Brain microvascular endothelial cell (primary cell): Measurements from ENCODE around the gene MORN2.
"Not testable (repeated sequence)": the region's sequence is repeated elsewhere in the genome, so short reads cannot be mapped to it uniquely, and the experiment has no call there.

Experiments
- DNase-seq: peaks from one replicate; pipeline ENCODE4 v3.0.0-alpha.2; 2020
- H3K27ac ChIP-seq: fragments of 250-450 bp; sonication (Bioruptor Pico); 2 replicates; pipeline ENCODE4 v1.5.1; 2020; ENCODE audit warnings: mild to moderate bottlenecking, moderate library complexity
- H3K27me3 ChIP-seq: fragments of 250-450 bp; sonication (Bioruptor Pico); replicated peaks from 2 replicates; pipeline ENCODE4 v1.5.1; 2020; ENCODE audit warnings: mild to moderate bottlenecking
- H3K36me3 ChIP-seq: fragments of 250-450 bp; sonication (Bioruptor Pico); replicated peaks from 2 replicates; pipeline ENCODE4 v1.5.1; 2020; ENCODE audit warnings: mild to moderate bottlenecking
- H3K4me3 ChIP-seq: 2 replicates; pipeline ENCODE4 v1.5.1; 2011; ENCODE audit warnings: low read depth, mild to moderate bottlenecking, control low read depth, low read length, moderate library complexity
- in situ Hi-C: cut with HindIII; loops from 2 replicates; pipeline ENCODE4 v1.10.0; 2017; ENCODE audit warnings: low sequenced_read_pairs, low pct_ligation_motif_present
- TF ChIP-seq, protein P1 (sequence below): IDR thresholded peaks from 2 replicates; pipeline ENCODE4 v1.5.1; 2011; ENCODE audit warnings: low read depth, mild to moderate bottlenecking, moderate library complexity, low read length, control low read depth, inconsistent platforms; ENCODE audit errors: missing control alignments

Gene MORN2

DNA sequence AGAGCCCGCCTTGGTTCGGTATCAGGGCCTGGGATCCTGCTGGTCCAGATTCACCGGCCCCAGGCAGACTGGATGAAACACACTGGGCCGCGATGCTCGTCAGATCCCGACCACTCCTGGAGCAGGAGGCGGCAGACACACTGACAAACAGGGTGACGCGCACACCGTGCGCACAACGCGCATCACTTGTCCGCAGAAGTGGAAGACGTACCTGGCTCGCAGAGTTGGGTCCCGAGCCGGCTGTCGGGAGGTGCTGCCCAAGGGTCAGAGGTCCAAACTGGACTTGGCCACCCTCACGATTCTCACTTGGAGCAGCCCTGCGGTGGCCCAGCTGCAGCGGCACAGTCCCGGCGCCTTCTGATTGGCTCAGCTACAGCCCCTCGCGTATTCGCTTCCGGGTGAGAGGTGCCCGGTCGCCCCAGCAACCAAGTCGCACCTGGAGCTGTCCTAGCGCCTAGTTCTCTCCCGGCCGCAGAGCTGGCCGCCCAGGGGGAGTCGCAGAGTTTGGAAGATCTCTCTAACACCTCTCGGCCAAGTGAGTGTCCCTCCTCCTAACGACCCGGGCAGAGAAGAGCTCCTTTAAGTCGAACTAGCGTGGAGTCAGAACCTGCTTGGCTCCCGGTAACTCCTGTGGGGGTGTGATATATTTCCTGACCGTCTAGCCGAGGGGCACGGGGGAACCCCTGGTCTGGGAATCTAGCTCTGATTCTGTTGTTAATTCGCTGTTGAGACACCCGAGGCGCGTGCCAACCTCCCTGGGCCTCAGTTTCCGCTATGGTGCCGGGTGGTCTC, at the start of gene MORN2, which contains the start of gene DHX57:
MORN2 (plus strand) TSS at position 401 of the 792 bp plus-strand sequence.
DHX57 (minus strand) TSS at position 359 of the 792 bp plus-strand sequence. CDS start 7,529 bp downstream, outside the sequence.
- Histone ChIP-seq H3K4me3 (peak within 1 kb of the TSS; percentile 99), H3K27ac (peak within 1 kb of the TSS; percentile 67), H3K27me3 (no peaks in the 10 kb centered on the region), H3K36me3 (no peaks in the 10 kb centered on the region)
- DNase-seq = peak; percentile 86
- TF ChIP-seq, protein P1, sequence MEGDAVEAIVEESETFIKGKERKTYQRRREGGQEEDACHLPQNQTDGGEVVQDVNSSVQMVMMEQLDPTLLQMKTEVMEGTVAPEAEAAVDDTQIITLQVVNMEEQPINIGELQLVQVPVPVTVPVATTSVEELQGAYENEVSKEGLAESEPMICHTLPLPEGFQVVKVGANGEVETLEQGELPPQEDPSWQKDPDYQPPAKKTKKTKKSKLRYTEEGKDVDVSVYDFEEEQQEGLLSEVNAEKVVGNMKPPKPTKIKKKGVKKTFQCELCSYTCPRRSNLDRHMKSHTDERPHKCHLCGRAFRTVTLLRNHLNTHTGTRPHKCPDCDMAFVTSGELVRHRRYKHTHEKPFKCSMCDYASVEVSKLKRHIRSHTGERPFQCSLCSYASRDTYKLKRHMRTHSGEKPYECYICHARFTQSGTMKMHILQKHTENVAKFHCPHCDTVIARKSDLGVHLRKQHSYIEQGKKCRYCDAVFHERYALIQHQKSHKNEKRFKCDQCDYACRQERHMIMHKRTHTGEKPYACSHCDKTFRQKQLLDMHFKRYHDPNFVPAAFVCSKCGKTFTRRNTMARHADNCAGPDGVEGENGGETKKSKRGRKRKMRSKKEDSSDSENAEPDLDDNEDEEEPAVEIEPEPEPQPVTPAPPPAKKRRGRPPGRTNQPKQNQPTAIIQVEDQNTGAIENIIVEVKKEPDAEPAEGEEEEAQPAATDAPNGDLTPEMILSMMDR = no peak
- in situ Hi-C loops = no loop called here

- H3K27me3 ChIP-seq, in situ Hi-C loops, H3K4me3 ChIP-seq: not testable (repeated sequence)
- Histone ChIP-seq H3K27ac (peak overlapping the region; percentile 68), H3K36me3 (peaks cover 18% of the 10 kb centered on the region)
- DNase-seq = peak; percentile 67
Observed at GRCh38 chr2:38827539-38828145, 48.1 kb upstream of the MORN2 start.

GRCh38 chr2:38828460-38828859, 47.3 kb upstream of the MORN2 start:
- DNase-seq = no peak

DNA sequence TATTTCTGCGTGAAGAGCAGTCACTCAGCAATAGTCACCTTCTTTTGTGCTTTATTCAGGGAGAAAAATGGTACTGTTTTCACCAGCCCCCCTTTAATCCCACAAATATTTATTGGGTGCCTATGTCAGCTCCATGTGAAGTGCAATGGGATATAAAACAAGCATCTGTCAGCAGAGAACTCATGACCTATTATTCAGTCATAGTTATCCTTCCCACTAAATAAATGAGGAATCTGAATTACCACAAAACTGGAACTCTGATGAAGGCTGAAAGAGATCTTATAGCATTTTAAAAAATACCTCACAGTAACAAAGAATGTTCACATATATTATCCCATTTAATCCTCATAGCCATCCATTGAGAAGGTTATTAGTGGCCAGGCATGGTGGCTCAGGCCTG, 45.8 kb upstream of the MORN2 start:
- Histone ChIP-seq H3K36me3 (peaks cover 13% of the 10 kb centered on the region), H3K27ac (no peak overlapping the region), H3K27me3 (no peaks in the 10 kb centered on the region), H3K4me3 (no peak overlapping the region)
- TF ChIP-seq, protein P1 = no peak
- no peak for DNase-seq
- in situ Hi-C loops = no loop called here

More at GRCh38 chr2:38828460-38828859, 47.3 kb upstream of the MORN2 start:
- H3K36me3 ChIP-seq = peaks cover 16% of the 10 kb centered on the region
- H3K27ac ChIP-seq = no peak overlapping the region
- H3K4me3 ChIP-seq = no peak overlapping the region
- in situ Hi-C loops = no loop called here
- TF ChIP-seq, protein P1 = no peak
- no peaks in the 10 kb centered on the region for H3K27me3 ChIP-seq

- Histone ChIP-seq H3K27ac (no peak overlapping the region), H3K36me3 (peaks cover 10% of the 10 kb centered on the region), H3K4me3 (no peak overlapping the region), H3K27me3 (no peaks in the 10 kb centered on the region)
- TF ChIP-seq, protein P1 = no peak
- no peak for DNase-seq
- in situ Hi-C loops = no loop called here
Observed at GRCh38 chr2:38830526-38831159, 45.1 kb upstream of the MORN2 start.

- Histone ChIP-seq H3K36me3 (peaks cover 11% of the 10 kb centered on the region), H3K27ac (no peak overlapping the region), H3K27me3 (no peaks in the 10 kb centered on the region), H3K4me3 (no peak overlapping the region)
- TF ChIP-seq, protein P1 = peak; percentile 34
- DNase-seq = peak; percentile 6
- in situ Hi-C loops = no loop called here
Observed at GRCh38 chr2:38835015-38835601, 40.7 kb upstream of the MORN2 start.
